Esophagus muscularis mucosa (tissue), 4 donors: ENCODE measurements around the gene ZDHHC24. TPM values are rescaled to one million over a fixed set of nuclear protein-coding genes. Genes with fewer than 3 reads are reported as not detected.

ENCODE experiments used
- DNase-seq: peaks from one replicate; pipeline ENCODE4 v3.0.0-alpha.2; 2017; ENCODE audit errors: extremely low spot score
- H3K27ac ChIP-seq, 4 donors: fragments of 200-600 bp; sonication (generic); replicated peaks in 1 of 4; 1 replicate in 3 of 4; 2 replicates in 1 of 4; pipeline ENCODE4 v1.5.1; 2016 to 2019; ENCODE audit warnings: mild to moderate bottlenecking in 1 of 4
- H3K27me3 ChIP-seq, 4 donors: fragments of 200-600 bp; sonication (generic); one replicate each; pipeline versions ENCODE4 v1.5.1 to v1.6.0; 2016 to 2019
- H3K36me3 ChIP-seq, 4 donors: fragments of 200-600 bp; sonication (generic); one replicate each; pipeline ENCODE4 v1.5.1; 2016 to 2019
- H3K4me1 ChIP-seq, 4 donors: fragments of 200-600 bp; sonication (generic); one replicate each; pipeline ENCODE4 v1.5.1; 2016 to 2019
- H3K4me3 ChIP-seq, 4 donors: fragments of 200-600 bp; sonication (generic); 1 replicate in 2 of 4; 2 replicates in 2 of 4; pipeline ENCODE4 v1.5.1; 2016 to 2019; ENCODE audit warnings: mild to moderate bottlenecking in 4 of 4, moderate library complexity in 1 of 4
- H3K9me3 ChIP-seq, 4 donors: fragments of 200-600 bp; sonication (generic); 1 replicate in 3 of 4; 2 replicates in 1 of 4; pipeline ENCODE4 v1.5.1; 2016 to 2019
- EP300 ChIP-seq: sonication (generic); formaldehyde crosslinking; IDR thresholded peaks from one replicate; pipeline ENCODE4 v1.6.1; 2017; ENCODE audit warnings: antibody characterized with exemption
- POLR2A ChIP-seq: fragments of 450-650 bp; IDR thresholded peaks from one replicate; pipeline ENCODE4 v1.6.1; 2017; ENCODE audit warnings: antibody characterized with exemption, moderate library complexity, mild to moderate bottlenecking, low read depth
- POLR2AphosphoS5 ChIP-seq, 2 donors: sonication (generic); formaldehyde crosslinking; IDR thresholded peaks; one replicate each; pipeline ENCODE4 v1.6.1; 2017; ENCODE audit warnings: antibody characterized with exemption in 2 of 2
- WGBS: methylation state at CpG from one replicate; pipeline ENCODE4 v1.1.5; 2018; 5-methylcytosine and 5-hydroxymethylcytosine counted together
- intact Hi-C: fragments of 100-400 bp; cut with DNase I; formaldehyde crosslinking; loops from one replicate; pipeline ENCODE4 v1.15.1; 2023
- total RNA-seq, 4 donors: library from RNA; depleted of rRNA; stranded (reverse); fragments of >200 nt; gene quantifications; one replicate each; pipeline versions ENCODE4 v1.1.0 to v1.2.1, GENCODE V29; 2016
- TF ChIP-seq, protein P1 (sequence below), 3 experiments: fragments of 200-600 bp in 2 of 3; fragments of 450-650 bp in 1 of 3; sonication (generic) in 2 of 3; IDR thresholded peaks; one replicate each; pipeline ENCODE4 v1.5.1; 2017 to 2019; ENCODE audit warnings: antibody characterized with exemption in 3 of 3, mild to moderate bottlenecking in 2 of 3, moderate library complexity in 1 of 3

ZDHHC24 gene
- total RNA-seq, 4 donors from 2014 or later = 7.6 to 16.2 (median 12.2) TPM

DNA sequence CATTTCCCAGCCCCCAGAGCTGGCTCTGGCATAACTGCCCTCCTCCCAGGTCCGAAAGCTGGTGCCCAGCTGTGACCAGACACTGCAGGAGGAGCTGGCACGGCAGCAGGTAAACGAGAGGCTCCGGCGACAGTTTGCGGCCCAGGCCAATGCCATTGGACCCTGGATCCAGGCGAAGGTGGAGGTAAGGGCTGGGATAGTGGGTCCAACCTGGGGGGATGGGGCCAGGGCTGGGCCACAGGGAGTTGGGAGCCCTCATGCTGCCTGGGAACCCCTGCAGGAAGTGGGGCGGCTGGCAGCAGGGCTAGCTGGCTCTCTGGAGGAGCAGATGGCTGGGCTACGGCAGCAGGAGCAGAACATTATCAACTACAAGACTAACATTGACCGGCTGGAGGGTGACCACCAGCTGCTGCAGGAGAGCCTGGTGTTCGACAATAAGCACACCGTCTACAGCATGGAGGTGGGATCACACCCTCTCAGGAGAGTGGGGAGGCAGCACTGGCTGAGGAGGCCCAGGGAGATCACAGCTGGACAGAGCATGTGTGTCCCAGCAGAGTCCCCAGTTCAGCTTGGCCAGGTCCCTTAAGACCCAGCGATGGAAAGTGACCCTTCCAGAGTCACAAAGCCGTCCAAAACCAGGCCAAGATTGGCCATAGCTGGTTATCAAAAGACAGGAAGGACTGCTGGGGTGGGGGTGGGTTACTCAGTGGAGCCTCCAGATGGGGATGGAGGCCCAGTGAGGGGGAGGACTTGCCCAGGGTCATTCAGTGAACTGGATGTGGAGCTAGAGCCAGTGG is 15.5 kb upstream of the ZDHHC24 start:
- H3K27ac ChIP-seq = no peak overlapping the region
- peaks cover 5 to 39% (median 31%) of the 10 kb centered on the region in 4 donors for H3K36me3 ChIP-seq
- no peak overlapping the region for H3K4me3 ChIP-seq
- peaks cover 0 to 10% (median 0%) of the 10 kb centered on the region in 4 donors for H3K27me3 ChIP-seq
- intact Hi-C loops = loop anchor here (10.0 kb wide), 1 partner anchor 283 kb away; the partner anchor contains the start of gene RCE1
- WGBS = 86% methylated on average over 5 of the region's 14 CpGs
- TF ChIP-seq POLR2AphosphoS5 (IDR thresholded peaks at IDR 0.05) = no peak
- H3K4me1 ChIP-seq = peaks cover 8 to 16% (median 12%) of the 10 kb centered on the region in 4 donors
- DNase-seq = no peak
- no peaks in the 10 kb centered on the region for H3K9me3 ChIP-seq

DNA sequence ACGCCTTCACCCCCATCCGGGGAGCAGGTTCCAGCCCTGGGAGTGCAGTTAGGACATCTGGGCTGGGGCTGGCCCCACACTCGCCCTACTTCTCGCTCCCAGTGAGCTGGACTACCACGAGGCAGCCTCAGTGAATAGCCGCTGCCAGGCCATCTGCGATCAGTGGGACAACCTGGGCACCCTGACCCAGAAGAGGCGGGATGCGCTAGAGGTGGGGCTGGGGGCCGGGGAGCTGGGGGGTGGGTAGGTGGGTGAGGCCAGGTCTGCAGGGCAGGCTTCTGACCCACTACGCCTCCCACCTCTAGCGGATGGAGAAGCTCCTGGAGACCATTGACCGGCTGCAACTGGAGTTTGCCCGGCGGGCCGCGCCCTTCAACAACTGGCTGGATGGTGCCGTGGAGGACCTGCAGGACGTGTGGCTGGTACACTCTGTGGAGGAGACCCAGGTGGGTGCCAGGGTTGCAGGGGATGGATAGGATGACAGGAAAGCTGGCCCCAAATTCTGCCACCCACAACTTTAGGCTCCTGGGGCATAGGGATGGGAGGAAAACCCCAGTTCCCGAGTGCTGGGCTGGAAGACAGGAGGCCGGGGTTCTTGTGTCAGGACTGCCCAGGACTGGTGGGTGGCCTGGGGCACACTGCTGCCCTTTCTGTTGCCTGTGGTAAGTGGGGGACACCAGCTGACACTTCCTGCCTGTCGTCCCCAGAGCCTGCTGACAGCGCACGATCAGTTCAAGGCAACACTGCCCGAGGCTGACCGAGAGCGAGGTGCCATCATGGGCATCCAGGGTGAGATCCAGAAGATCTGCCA is 14.2 kb upstream of the ZDHHC24 start:
- peaks cover 0 to 27% (median 20%) of the 10 kb centered on the region in 4 donors for H3K36me3 ChIP-seq
- no peaks in the 10 kb centered on the region for H3K9me3 ChIP-seq
- peaks cover 8 to 16% (median 12%) of the 10 kb centered on the region in 4 donors for H3K4me1 ChIP-seq
- no peak overlapping the region for H3K27ac ChIP-seq
- WGBS = 74% methylated on average over 13 of the region's 27 CpGs
- H3K4me3 ChIP-seq = no peak overlapping the region
- TF ChIP-seq POLR2A (no peak), EP300 (no peak), POLR2AphosphoS5 (IDR thresholded peaks at IDR 0.05) (no peak)
- TF ChIP-seq, protein P1, sequence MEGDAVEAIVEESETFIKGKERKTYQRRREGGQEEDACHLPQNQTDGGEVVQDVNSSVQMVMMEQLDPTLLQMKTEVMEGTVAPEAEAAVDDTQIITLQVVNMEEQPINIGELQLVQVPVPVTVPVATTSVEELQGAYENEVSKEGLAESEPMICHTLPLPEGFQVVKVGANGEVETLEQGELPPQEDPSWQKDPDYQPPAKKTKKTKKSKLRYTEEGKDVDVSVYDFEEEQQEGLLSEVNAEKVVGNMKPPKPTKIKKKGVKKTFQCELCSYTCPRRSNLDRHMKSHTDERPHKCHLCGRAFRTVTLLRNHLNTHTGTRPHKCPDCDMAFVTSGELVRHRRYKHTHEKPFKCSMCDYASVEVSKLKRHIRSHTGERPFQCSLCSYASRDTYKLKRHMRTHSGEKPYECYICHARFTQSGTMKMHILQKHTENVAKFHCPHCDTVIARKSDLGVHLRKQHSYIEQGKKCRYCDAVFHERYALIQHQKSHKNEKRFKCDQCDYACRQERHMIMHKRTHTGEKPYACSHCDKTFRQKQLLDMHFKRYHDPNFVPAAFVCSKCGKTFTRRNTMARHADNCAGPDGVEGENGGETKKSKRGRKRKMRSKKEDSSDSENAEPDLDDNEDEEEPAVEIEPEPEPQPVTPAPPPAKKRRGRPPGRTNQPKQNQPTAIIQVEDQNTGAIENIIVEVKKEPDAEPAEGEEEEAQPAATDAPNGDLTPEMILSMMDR (IDR thresholded peaks at IDR 0.05) = no peak
- no peak for DNase-seq
- intact Hi-C loops = loop anchor here (10.0 kb wide), 1 partner anchor 285 kb away; the partner anchor contains the start of gene RCE1
- H3K27me3 ChIP-seq = peaks cover 0 to 10% (median 0%) of the 10 kb centered on the region in 4 donors

DNA sequence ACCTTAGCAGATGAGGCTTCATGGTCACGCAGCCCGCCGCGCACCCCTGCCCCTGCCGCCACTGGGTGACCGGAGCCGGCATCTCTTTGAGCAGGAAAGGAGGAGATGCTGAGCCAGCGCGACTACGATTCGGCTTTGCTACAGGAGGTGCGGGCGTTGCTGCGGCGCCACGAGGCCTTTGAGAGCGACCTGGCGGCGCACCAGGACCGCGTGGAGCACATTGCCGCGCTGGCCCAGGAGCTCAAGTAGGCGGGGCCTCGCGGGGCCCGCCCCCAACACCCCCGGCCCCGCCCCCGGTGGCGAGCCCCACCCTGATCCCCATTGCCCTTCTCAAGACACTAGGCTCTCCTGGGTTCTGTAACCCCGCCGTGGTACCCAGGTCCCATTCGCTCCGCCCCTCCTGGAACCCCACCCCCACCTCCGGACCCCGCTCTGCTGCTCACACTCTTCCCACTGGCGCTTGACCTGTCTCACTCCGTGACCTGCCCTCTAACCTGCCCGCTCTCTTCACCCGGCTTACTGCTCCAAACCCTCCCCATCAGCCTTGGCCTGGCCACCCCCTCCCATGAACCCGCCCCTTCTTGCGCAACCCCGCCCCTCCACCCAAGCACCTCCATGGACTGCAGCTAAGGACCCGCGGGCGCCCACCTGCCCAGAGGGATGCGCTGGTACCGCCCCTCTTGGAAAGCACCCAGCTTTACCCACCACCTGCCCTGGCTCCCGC is 13.5 kb upstream of the ZDHHC24 start:
- WGBS = 24% methylated on average over 20 of the region's 50 CpGs
- intact Hi-C loops = no loop called here
- peaks cover 0 to 20% (median 12%) of the 10 kb centered on the region in 4 donors for H3K36me3 ChIP-seq
- H3K27me3 ChIP-seq = peaks cover 0 to 10% (median 0%) of the 10 kb centered on the region in 4 donors
- peak overlapping the region; percentile 17 to 38 (median 26) for H3K4me3 ChIP-seq
- peak in 1 of 2 donors; percentile 7 for TF ChIP-seq POLR2AphosphoS5 (IDR thresholded peaks at IDR 0.05)
- TF ChIP-seq, protein P1 (IDR thresholded peaks at IDR 0.05) = no peak
- peaks cover 8 to 16% (median 12%) of the 10 kb centered on the region in 4 donors for H3K4me1 ChIP-seq
- no peak overlapping the region for H3K27ac ChIP-seq
- DNase-seq = no peak
- no peaks in the 10 kb centered on the region for H3K9me3 ChIP-seq

DNA sequence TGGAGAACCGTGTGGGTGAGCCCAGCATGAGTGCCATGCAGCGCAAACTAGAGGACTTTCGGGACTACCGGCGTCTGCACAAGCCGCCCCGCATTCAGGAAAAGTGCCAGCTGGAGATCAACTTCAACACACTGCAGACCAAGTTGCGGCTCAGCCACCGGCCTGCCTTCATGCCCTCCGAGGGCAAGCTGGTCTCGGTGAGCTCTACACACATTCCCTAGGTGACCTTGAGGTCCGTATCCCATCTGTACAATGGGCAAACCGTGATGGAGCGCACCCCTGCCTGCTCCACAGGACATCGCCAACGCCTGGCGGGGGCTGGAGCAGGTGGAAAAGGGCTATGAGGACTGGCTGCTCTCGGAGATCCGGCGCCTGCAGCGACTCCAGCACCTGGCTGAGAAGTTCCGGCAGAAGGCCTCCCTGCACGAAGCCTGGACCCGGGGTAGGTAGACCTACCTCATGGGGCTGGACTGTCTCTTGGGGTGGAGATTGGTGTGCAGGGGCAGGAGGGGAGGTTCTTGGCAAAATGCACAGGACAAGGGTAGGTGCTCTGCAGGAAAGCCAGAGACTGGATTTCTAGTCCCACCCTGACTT is 12.0 kb upstream of the ZDHHC24 start:
- no peak for DNase-seq
- intact Hi-C loops = no loop called here
- no peak overlapping the region for H3K27ac ChIP-seq

More for the DNA sequence above, 12.0 kb upstream of the ZDHHC24 start:
- TF ChIP-seq POLR2AphosphoS5 (IDR thresholded peaks at IDR 0.05) (no peak), POLR2A (no peak), EP300 (no peak)
- TF ChIP-seq, protein P1 (IDR thresholded peaks at IDR 0.05) = no peak
- Histone ChIP-seq H3K4me1 (peaks cover 8 to 16% (median 12%) of the 10 kb centered on the region in 4 donors), H3K9me3 (no peaks in the 10 kb centered on the region), H3K36me3 (peaks cover 0 to 7% (median 2%) of the 10 kb centered on the region in 4 donors), H3K4me3 (no peak overlapping the region), H3K27me3 (peaks cover 0 to 10% (median 0%) of the 10 kb centered on the region in 4 donors)
- WGBS = 94% methylated on average over 14 of the region's 24 CpGs
